ENCODE data around the gene MBNL2. TPM values are rescaled to one million over a fixed set of nuclear protein-coding genes. Genes with fewer than 3 reads are reported as not detected.

The MBNL2 gene
- total RNA-seq, 1 experiment from 2014 or later: 17.8 TPM

GRCh38 chr13:97342936-97343335, 120.8 kb downstream of the MBNL2 start:
- Histone ChIP-seq H3K4me2 (ENCODE audit: low read length) (no peak overlapping the region), H3K36me3 (ENCODE audit: low read depth, low read length) (no peaks in the 10 kb centered on the region), H3K27me3 (ENCODE audit: low read length) (no peaks in the 10 kb centered on the region), H4K20me1 (ENCODE audit: low read length) (no peaks in the 10 kb centered on the region), H3K4me1 (ENCODE audit: insufficient read depth, low read length) (peaks cover 17% of the 10 kb centered on the region), H3K79me2 (ENCODE audit: low read length) (no peaks in the 10 kb centered on the region), H2AFZ (ENCODE audit: low read length) (no peak overlapping the region), H3F3A (ENCODE audit: low read length, unreplicated experiment) (no peaks in the 10 kb centered on the region), H3K9me3 (ENCODE audit: low read length) (no peaks in the 10 kb centered on the region), H3K4me3 (ENCODE audit: low read length) (no peak overlapping the region), H3K9me2 (replicated peaks; ENCODE audit: low read length) (no peaks in the 10 kb centered on the region), H3K27ac (ENCODE audit: low read length) (no peak overlapping the region), H3K9ac (ENCODE audit: low read length) (no peak overlapping the region)
- ChIA-PET CTCF (no interaction called here), POLR2A (ENCODE audit: unreplicated experiment) (no interaction called here)
- intact Hi-C loops (cut with micrococcal nuclease): loop anchor here (5.0 kb wide), 3 partner anchors 46 to 86 kb away; no protein-coding TSS in a partner anchor
- ATAC-seq: no peak
- no TSS peak for BruUV-seq (replicated peaks)
- DNase-seq: no peak
- TF ChIP-seq CTCF (conservative IDR thresholded peaks at IDR 0.05; ENCODE audit: low read depth, low read length) (no peak), EZH2 (IDR thresholded peaks at IDR 0.05; ENCODE audit: low read length, unreplicated experiment) (no peak), EZH2phosphoT487 (IDR thresholded peaks at IDR 0.05; ENCODE audit: borderline replicate concordance, low read length) (no peak)

GRCh38 chr13:97344265-97345175, 122.4 kb downstream of the MBNL2 start:
- no peak overlapping the region for H3K27ac ChIP-seq (ENCODE audit: low read length)
- H3K4me3 ChIP-seq (ENCODE audit: low read length): no peak overlapping the region
- no peak overlapping the region for H3K4me2 ChIP-seq (ENCODE audit: low read length)
- intact Hi-C loops (cut with micrococcal nuclease): loop anchor here (1.0 to 5.0 kb wide), 7 partner anchors 47 to 313 kb away; partner anchors contain the start of gene MBNL2
- DNase-seq (peak; percentile 68), ATAC-seq (peak; percentile 89)
- no peaks in the 10 kb centered on the region for H3K27me3 ChIP-seq (ENCODE audit: low read length)
- TF ChIP-seq CTCF (conservative IDR thresholded peaks at IDR 0.05; ENCODE audit: low read depth, low read length) (peak; percentile 80), EZH2phosphoT487 (IDR thresholded peaks at IDR 0.05; ENCODE audit: borderline replicate concordance, low read length) (no peak), EZH2 (IDR thresholded peaks at IDR 0.05; ENCODE audit: low read length, unreplicated experiment) (no peak)
- no peak overlapping the region for H3K9ac ChIP-seq (ENCODE audit: low read length)
- ChIA-PET POLR2A (ENCODE audit: unreplicated experiment) (no interaction called here), CTCF (interaction anchor here (0.6 to 1.5 kb wide), 5 partner anchors 15 to 326 kb away, joined by 3 to 7 read pairs (median 5); no protein-coding TSS in a partner anchor)
- peaks cover 17% of the 10 kb centered on the region for H3K4me1 ChIP-seq (ENCODE audit: insufficient read depth, low read length)
- H4K20me1 ChIP-seq (ENCODE audit: low read length): no peaks in the 10 kb centered on the region
- no TSS peak for BruUV-seq (replicated peaks)
- no peak overlapping the region for H2AFZ ChIP-seq (ENCODE audit: low read length)
- H3K79me2 ChIP-seq (ENCODE audit: low read length): no peaks in the 10 kb centered on the region
- H3F3A ChIP-seq (ENCODE audit: low read length, unreplicated experiment): no peaks in the 10 kb centered on the region
- H3K9me3 ChIP-seq (ENCODE audit: low read length): no peaks in the 10 kb centered on the region
- H3K9me2 ChIP-seq (replicated peaks; ENCODE audit: low read length): no peaks in the 10 kb centered on the region
- no peaks in the 10 kb centered on the region for H3K36me3 ChIP-seq (ENCODE audit: low read depth, low read length)

GRCh38 chr13:97346097-97346496, 124.0 kb downstream of the MBNL2 start:
- ChIA-PET POLR2A (ENCODE audit: unreplicated experiment) (no interaction called here), CTCF (no interaction called here)
- Histone ChIP-seq H3K9me3 (ENCODE audit: low read length) (no peaks in the 10 kb centered on the region), H3K4me3 (ENCODE audit: low read length) (no peak overlapping the region), H3F3A (ENCODE audit: low read length, unreplicated experiment) (no peaks in the 10 kb centered on the region), H3K4me1 (ENCODE audit: insufficient read depth, low read length) (peaks cover 11% of the 10 kb centered on the region), H3K9me2 (replicated peaks; ENCODE audit: low read length) (no peaks in the 10 kb centered on the region), H3K4me2 (ENCODE audit: low read length) (no peak overlapping the region), H3K27me3 (ENCODE audit: low read length) (no peaks in the 10 kb centered on the region), H3K36me3 (ENCODE audit: low read depth, low read length) (no peaks in the 10 kb centered on the region; the same call in 1 of the 2 replicates), H4K20me1 (ENCODE audit: low read length) (no peaks in the 10 kb centered on the region), H3K27ac (ENCODE audit: low read length) (no peak overlapping the region), H3K9ac (ENCODE audit: low read length) (no peak overlapping the region), H2AFZ (ENCODE audit: low read length) (no peak overlapping the region), H3K79me2 (ENCODE audit: low read length) (no peaks in the 10 kb centered on the region)
- ATAC-seq (no peak), DNase-seq (no peak)
- BruUV-seq (replicated peaks): no TSS peak
- intact Hi-C loops (cut with micrococcal nuclease): no loop called here
- TF ChIP-seq CTCF (conservative IDR thresholded peaks at IDR 0.05; ENCODE audit: low read depth, low read length) (no peak), EZH2phosphoT487 (IDR thresholded peaks at IDR 0.05; ENCODE audit: borderline replicate concordance, low read length) (no peak), EZH2 (IDR thresholded peaks at IDR 0.05; ENCODE audit: low read length, unreplicated experiment) (no peak)

Measured in PC-3 (cell line).